ENCODE results near the gene UROC1.

Gene UROC1

DNA sequence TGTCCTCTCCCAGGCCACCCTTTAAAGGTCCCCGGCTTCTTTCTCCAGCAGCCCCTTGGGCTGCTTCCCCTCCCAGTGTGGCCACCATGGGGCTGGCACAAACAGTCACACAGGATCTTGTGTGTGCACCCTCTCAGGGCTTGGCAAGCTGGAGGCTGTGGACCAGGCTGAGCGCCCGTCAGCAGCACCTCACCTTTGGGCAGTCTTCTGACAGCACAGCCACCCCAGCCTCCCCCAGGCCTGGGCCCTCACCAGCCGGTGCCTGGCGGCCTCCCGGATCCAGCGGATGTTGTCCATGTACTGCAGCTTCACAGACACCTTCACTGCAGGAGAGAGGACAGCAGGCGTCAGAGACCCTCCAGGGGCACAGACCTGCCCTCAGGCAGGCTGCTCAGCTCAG is 21.8 kb downstream of the UROC1 start:
- TF ChIP-seq CTCF (conservative IDR thresholded peaks at IDR 0.05; ENCODE audit: control insufficient read depth, insufficient read depth, low read depth, low read length): no peak
- no peak overlapping the region for H3K4me3 ChIP-seq (ENCODE audit: control insufficient read depth, low read depth, low read length)
- DNase-seq (ENCODE audit: low read depth): no peak

DNA sequence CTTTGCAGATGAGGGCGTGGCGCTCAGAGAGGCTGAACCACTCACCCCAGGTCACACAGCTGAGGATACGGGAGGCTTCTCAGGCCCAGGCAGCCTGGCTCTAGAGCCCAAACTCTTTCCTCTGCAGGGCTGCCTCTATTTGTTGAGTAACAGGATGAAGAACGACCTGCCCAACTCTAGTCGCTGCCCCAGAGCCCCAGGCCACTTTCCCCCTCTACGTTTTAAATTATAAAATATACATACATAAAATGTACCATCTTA is 22.7 kb downstream of the UROC1 start:
- no peak for TF ChIP-seq CTCF (conservative IDR thresholded peaks at IDR 0.05; ENCODE audit: control insufficient read depth, insufficient read depth, low read depth, low read length)
- H3K4me3 ChIP-seq (ENCODE audit: control insufficient read depth, low read depth, low read length): no peak overlapping the region
- no peak for DNase-seq (ENCODE audit: low read depth)

- TF ChIP-seq CTCF (conservative IDR thresholded peaks at IDR 0.05; ENCODE audit: control insufficient read depth, insufficient read depth, low read depth, low read length): no peak
- no peak overlapping the region for H3K4me3 ChIP-seq (ENCODE audit: control insufficient read depth, low read depth, low read length)
- no peak for DNase-seq (ENCODE audit: low read depth)
Observed at GRCh38 chr3:126494204-126494969, 23.2 kb downstream of the UROC1 start.

GRCh38 chr3:126493739-126494138 is 23.8 kb downstream of the UROC1 start:
- no peak for DNase-seq (ENCODE audit: low read depth)
- TF ChIP-seq CTCF (conservative IDR thresholded peaks at IDR 0.05; ENCODE audit: control insufficient read depth, insufficient read depth, low read depth, low read length): no peak
- no peak overlapping the region for H3K4me3 ChIP-seq (ENCODE audit: control insufficient read depth, low read depth, low read length)

GRCh38 chr3:126493051-126493450 is 24.5 kb downstream of the UROC1 start:
- no peak for TF ChIP-seq CTCF (conservative IDR thresholded peaks at IDR 0.05; ENCODE audit: control insufficient read depth, insufficient read depth, low read depth, low read length)
- no peak overlapping the region for H3K4me3 ChIP-seq (ENCODE audit: control insufficient read depth, low read depth, low read length)
- no peak for DNase-seq (ENCODE audit: low read depth)

DNA sequence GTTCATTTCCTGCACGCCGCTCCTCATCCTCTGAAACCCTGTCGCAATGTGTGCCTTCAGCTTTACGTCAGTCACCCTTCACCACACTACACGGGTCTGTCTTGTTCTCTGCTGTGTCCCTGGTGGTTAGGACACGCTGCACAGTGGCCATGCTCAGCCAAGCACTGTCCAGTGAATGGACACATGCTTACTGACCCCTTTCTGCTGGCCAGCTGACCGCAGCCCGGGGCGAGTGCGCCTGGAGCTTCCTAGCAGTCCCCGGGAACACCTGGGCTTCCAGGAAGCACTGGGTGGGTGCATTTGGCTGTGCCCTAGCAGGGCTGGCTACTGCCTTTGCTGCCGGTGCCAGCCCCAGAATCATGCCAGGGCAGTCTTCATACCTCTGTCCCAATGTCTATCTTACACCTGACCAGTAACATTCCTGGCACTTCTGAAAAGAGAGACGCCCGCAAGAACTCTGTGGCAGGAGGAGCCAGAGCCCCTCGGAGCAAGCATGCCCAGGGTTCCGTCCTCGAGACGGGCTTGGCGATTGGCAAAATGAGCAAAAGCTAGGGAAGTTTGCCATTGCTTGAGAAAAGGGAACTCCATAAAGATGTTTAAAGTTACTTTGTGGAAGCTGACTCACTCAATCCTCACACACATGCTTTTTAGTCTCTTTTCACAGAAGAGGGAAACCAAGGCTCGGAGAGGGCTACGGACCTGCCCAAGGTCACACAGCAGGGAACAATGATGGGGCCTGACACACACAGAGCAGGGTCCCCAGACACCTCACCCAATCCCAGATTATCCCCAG is 26.2 kb downstream of the UROC1 start:
- H3K4me3 ChIP-seq (ENCODE audit: control insufficient read depth, low read depth, low read length): no peak overlapping the region
- TF ChIP-seq CTCF (conservative IDR thresholded peaks at IDR 0.05; ENCODE audit: control insufficient read depth, insufficient read depth, low read depth, low read length): no peak
- DNase-seq (ENCODE audit: low read depth): no peak

Data from fibroblast of mammary gland (primary cell).